Erythroblast (primary cell): ENCODE measurements around the gene ITK.
"Not testable (repeated sequence)": the region's sequence is repeated elsewhere in the genome, so short reads cannot be mapped to it uniquely, and the experiment has no call there.

ENCODE experiments used
- DNase-seq, 2 experiments: peaks; one replicate each; lab custom pipeline; 2025; lab: John Stamatoyannopoulos, UW
- GATA1 ChIP-seq: IDR thresholded peaks from 2 replicates; pipeline ENCODE4 v1.6.1; 2011; ENCODE audit warnings: low read depth, mild to moderate bottlenecking, control low read depth, low read length, moderate library complexity
- POLR2A ChIP-seq: IDR thresholded peaks from 2 replicates; pipeline ENCODE4 v1.6.1; 2011; ENCODE audit warnings: mild to moderate bottlenecking, low read length

ITK gene

GRCh38 chr5:157186309-157187045, 5.8 kb downstream of the ITK start:
- TF ChIP-seq POLR2A = no peak
- TF ChIP-seq GATA1 = no peak
- no peak for DNase-seq

- no peak for TF ChIP-seq GATA1
- TF ChIP-seq POLR2A = no peak
- no peak for DNase-seq
Measured at GRCh38 chr5:157187046-157187754, 6.6 kb downstream of the ITK start.

GRCh38 chr5:157188270-157188669, 7.6 kb downstream of the ITK start:
- no peak for DNase-seq
- TF ChIP-seq GATA1 (no peak), POLR2A (no peak)

- TF ChIP-seq POLR2A (no peak), GATA1 (no peak)
- no peak for DNase-seq
Measured at GRCh38 chr5:157189223-157189622, 8.6 kb downstream of the ITK start.

- no peak for TF ChIP-seq POLR2A
- no peak for TF ChIP-seq GATA1
- DNase-seq = no peak
Measured at GRCh38 chr5:157193699-157194424, 13.2 kb downstream of the ITK start.

GRCh38 chr5:157196045-157196444, 15.4 kb downstream of the ITK start:
- TF ChIP-seq POLR2A = no peak
- TF ChIP-seq GATA1 = no peak

GRCh38 chr5:157197086-157197485, 16.4 kb downstream of the ITK start:
- TF ChIP-seq POLR2A = no peak
- no peak for TF ChIP-seq GATA1
- no peak for DNase-seq

More at GRCh38 chr5:157196045-157196444, 15.4 kb downstream of the ITK start:
- DNase-seq = no peak

GRCh38 chr5:157198277-157198986, 17.8 kb downstream of the ITK start:
- TF ChIP-seq GATA1 (no peak), POLR2A (no peak)
- peak in 1 of 2 experiments; percentile 5 for DNase-seq

- no peak for DNase-seq
- TF ChIP-seq POLR2A (no peak), GATA1 (no peak)
Measured at GRCh38 chr5:157201857-157202256, 21.2 kb downstream of the ITK start.

GRCh38 chr5:157203417-157203816, 22.8 kb downstream of the ITK start:
- TF ChIP-seq GATA1 (no peak), POLR2A (no peak)
- no peak for DNase-seq

- no peak for TF ChIP-seq POLR2A
- no peak for TF ChIP-seq GATA1
- DNase-seq = no peak
Measured at GRCh38 chr5:157204765-157205164, 24.1 kb downstream of the ITK start.

- no peak for DNase-seq
- TF ChIP-seq POLR2A (no peak), GATA1 (no peak)
Measured at GRCh38 chr5:157205708-157206107, 25.1 kb downstream of the ITK start.

- DNase-seq = not testable (repeated sequence)
Measured at GRCh38 chr5:157210652-157211051, 30.0 kb downstream of the ITK start.
